GM12874 (cell line): ENCODE measurements around the gene NOXO1.

ENCODE experiments used
- CTCF ChIP-seq: IDR thresholded peaks from 2 replicates; pipeline ENCODE4 v1.5.1; 2011; ENCODE audit warnings: low read depth, mild to moderate bottlenecking, control low read depth, low read length, moderate library complexity; ENCODE audit not compliant: insufficient read depth

The NOXO1 gene

DNA sequence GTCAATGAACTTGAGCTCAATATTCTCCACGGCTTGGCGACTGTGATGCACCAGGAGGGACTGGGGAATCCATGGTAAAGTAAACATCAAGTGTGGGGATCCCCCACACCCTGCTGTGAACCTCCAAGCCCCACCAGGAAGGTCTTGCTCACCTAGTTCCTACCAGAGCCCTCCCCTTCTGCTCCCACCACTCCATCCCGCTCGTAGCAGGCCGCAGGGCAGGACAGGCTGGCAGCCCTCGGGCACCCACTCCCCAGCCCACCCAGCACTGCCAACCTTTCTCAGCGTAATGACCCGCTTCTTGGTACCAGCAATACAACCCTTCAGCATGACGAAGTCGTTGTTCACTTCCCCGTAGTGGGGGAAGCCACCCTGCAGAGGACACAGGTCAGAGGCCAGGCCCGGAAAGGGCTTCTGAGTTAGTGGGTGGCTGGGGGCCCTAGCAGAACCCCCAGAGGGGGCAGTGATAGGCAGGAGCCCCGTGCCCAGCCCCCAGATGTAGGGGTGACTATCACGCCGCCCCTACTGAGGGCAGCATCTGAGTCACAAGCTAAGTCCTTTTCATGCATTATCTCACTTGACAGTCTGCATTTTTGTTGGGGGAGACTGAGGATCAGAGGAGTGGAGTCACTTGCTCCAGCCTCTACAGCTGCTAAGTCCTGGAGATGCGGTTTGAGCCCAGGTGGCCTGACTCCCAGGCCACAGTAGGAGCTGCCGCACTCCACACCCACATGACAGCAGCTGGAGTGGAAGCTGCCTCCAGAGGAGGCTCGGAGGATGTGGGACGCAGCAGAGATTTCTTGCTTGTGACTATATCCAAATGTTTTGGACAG is 35.5 kb downstream of the NOXO1 start:
- TF ChIP-seq CTCF: no peak

DNA sequence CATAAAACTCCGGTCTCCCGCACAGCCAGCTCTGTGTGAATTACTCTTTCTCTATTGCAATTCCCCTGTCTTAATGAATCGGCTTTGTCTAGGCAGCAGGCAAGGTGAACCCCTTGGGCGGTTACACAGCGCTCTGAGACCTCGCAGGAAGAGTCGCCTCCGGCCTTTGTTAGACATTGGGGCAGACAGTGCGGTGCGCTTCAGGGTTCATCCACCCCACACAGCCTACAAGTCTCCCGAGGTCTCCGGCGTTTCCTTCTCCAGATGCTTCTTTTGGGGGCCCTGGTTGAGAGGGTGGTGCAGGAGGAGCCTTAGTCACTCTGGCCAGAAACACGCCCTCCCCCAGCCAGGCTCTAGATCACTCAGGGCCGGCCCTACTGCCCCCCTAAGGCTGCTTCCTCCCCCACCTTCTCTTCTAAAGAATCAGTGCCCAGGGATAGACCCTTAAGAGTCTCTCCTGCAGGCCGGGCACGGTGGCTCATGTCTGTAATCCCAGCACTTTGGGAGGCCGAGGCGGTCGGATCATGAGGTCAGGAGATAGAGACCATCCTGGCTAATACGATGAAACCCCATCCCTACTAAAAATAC is 36.6 kb downstream of the NOXO1 start:
- no peak for TF ChIP-seq CTCF

DNA sequence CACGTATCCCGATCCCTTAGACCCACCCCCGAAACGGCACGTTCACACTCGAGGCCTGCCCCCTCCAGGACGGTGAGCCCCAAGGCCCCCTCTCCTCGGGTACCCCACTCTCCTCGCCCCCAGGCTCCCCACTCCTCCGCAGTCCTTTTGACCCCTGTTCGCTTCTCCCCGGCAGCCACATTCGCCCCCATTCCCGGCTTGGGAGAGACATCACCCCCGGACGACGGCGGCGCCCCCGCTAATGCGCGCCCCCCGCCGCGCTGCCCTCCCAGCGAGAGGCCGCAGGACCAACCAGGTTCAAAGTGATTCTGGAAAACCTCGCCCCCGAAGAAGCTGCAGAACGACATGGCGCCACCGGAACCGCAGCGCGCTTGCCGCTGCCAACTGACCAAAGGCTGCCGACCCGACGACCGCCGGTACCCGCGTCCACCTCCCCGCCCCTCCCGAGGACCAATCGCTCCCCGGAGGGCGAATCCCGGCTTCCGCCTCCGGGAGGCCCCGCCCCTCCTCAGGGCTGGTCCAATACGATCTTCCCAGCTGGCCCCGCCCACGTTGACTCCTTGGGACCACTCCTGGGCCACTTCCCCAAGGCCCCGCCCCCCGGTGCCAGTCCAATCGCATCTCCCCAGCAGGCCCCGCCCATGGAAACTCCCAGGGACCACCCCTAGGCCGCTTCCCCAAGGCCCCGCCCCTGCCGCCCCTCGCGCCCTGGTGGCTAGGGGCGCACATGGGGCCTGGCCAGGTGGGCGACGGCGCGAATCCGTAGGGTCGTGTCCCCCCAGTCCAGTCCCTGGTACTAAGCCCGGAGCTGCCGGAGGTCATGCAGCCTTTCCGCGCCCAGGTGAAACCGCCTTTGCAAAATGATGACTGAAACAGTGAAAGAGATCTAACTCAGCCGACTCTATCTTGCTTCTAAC is 38.2 kb downstream of the NOXO1 start, which contains the start of gene MSRB1:
TSS of gene MSRB1 (minus strand) at position 390 of the 917 bp plus-strand sequence. CDS start at position 347, 43 bp downstream.
- TF ChIP-seq CTCF: no peak

DNA sequence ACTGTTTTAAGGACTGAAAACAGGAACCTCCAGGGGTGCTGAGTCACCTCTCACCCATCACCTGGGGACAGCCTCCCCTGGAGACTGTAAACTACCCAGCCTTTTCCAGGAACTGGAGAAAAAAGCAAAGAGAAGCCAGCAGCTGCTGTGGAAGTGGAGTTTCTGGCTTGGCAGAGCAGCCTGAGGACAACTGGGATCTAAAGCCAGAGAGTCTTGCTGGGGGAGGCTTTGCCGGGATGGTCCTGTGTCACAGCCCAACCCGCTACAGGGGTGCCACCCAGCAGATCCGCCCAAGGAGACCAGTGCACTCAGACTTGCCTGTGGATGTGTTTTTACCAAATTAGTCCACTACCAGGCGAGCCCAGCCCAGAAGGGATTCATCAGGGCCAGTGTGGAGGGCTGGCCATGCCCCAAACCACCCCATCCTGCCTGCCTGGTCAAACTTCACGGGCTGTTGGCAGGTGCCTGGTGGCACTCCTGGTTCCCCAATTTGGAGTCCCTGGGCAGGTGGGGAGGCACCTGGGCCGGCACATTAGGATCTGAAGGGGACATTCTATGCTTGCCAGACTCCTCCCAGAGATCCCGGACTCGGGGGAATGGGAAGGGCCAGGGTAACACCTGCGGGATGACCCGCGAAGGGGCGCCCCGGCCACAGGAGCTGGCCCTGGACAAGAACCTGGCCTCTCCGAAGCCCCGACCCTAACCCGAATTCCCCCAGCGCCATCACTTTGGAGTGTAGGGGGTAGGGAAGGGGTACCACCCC is 39.0 kb downstream of the NOXO1 start:
- no peak for TF ChIP-seq CTCF

DNA sequence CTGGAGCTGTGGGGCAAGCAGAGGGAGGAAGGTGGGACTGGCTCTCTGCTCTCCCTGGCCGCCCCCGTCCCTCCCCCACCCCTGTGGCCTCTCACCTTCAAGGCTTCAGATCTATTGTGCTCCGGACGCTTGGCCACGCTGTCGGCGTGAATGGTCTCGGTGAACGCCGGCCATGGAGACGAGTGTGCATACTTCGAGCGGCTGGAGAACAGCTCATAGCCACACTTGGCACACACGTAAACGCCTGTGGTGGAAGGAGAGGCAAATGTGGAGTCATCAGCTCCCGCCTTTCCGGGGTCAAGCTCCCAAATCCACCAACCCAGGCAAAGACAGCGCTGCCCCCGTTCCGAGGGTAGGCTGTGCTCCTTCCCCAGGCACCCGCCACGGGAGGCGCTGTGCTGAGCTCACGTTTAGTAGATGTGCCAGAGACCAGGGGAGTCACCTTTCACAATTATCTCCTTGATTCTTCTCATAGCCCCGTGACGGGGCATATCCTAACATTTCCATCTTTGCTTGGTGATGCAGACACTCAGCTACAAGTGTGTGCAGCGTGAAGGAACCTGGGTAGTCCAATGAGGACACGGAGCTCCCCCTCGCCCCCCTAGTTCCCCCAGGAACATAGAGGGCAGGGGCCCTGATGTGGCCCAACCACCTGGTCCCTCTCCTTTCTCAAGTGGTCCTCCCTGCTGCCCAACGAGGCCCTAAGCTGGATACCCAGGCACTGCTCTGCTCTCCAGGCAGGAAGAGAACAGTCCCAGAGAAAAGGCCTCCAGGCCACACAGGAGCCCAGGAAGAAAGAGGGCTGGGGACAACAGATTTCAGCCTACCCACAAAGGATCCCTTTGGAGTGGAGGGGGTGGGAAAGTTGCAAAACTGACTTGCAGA is 39.9 kb downstream of the NOXO1 start:
- TF ChIP-seq CTCF: no peak

DNA sequence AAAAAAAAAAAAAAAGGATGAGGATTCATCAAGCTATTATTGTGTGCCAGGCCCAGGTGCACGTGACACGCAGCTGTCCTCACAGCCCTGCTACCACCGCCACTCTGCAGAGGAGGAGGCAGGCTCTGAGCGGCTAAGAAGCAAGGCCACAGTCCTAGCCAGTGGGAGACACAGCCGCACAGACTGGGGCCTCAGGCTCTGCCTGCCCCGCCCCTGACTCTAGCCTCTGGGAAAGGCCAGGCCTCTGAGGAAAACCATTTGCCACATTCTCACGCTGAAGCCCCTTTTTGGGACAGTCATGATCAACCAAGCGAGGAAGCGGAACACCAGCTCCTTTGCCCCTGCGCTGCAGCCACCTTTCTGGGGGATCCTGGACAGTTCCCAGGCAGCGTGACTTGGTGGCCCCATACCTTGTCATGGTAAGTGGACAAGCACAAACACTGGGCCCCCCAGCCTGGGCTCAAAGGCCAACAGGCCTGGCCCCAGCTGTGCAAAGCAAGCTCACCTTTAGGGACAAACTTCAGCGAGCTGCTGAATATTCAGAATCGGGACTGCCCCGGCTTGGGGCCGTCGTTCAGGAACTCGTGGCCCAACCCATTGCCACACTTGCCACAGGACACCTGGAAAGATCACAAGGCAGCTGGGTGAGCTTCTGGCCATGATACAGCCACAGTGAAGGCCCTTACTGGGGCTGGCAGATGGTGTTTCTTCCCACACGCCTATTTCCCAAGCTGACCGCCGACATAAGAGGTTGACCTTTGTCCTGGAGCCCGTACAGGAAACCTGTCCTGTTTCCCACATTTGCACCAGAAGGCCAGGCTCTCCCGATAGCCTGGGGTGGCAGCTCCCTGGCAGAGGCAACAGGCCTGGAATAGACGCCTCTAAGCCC is 40.8 kb downstream of the NOXO1 start:
- no peak for TF ChIP-seq CTCF
